Measurements from ENCODE around the gene CCL17.
"Not testable (repeated sequence)": the region's sequence is repeated elsewhere in the genome, so short reads cannot be mapped to it uniquely, and the experiment has no call there.

The CCL17 gene

GRCh38 chr16:57367116-57367752 is 37.3 kb upstream of the CCL17 start:
- no peak overlapping the region for H3K27ac ChIP-seq (ENCODE audit: low read depth, low read length)
- H3K79me2 ChIP-seq (ENCODE audit: control insufficient read depth, insufficient read depth, low read length, unreplicated experiment): no peaks in the 10 kb centered on the region
- peaks cover 11% of the 10 kb centered on the region; the same call in 1 of the 2 replicates for H3K27me3 ChIP-seq (ENCODE audit: insufficient read depth, low read length)
- no peak overlapping the region for H2AFZ ChIP-seq (ENCODE audit: low read length, unreplicated experiment)
- no peaks in the 10 kb centered on the region for H3K4me1 ChIP-seq (ENCODE audit: control insufficient read depth, insufficient read depth, low read length, unreplicated experiment)
- no peak overlapping the region for H3K4me3 ChIP-seq (ENCODE audit: low read depth, low read length)
- no peaks in the 10 kb centered on the region for H3K36me3 ChIP-seq (ENCODE audit: insufficient read depth, low read length)

DNA sequence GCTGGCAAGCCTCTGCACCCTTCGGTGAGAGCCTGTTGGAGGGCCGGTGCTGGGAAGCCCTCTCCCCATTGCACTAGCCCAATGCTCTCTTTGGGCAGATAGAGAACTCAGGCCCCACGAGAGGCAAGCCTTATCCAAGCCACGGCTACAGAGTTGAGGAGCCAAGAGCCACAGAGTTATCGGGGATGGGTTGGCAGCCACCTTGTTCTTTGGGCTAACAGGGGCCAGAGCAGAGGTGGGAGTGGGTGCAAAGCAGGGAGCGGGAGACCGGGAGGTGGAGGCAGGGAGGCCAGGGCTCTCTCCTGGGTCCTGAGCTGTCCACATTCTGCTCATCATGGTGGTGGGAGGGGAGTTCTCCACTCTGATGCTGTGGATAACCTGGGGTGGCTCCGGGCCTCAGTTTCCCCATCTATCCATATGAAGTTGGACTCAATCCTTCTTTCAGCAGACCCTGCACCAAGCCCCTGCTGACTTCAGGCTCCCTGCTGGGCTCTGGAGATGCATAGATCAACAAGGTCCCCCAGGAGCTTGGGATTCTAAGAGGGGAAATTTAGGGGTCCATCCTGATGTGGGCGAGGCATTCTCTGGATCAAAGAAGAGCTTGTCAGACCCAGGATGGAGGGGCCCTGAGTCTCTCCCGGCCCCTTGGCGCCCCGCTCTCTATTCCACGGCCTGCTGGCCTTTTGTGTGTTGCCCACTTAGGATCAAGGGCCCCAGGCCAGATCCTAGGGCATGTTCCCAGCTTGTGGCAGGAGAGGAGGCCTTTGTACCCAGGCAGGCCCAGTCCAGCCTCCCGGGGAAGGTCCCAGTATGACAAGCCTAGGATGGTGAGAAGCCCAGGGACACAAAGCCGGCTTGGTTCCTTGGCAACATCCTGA is 32.8 kb upstream of the CCL17 start:
- no peaks in the 10 kb centered on the region for H3K4me1 ChIP-seq (ENCODE audit: control insufficient read depth, insufficient read depth, low read length, unreplicated experiment)
- no peak overlapping the region for H3K4me3 ChIP-seq (ENCODE audit: low read depth, low read length)
- no peaks in the 10 kb centered on the region for H3K79me2 ChIP-seq (ENCODE audit: control insufficient read depth, insufficient read depth, low read length, unreplicated experiment)
- H3K27me3 ChIP-seq (ENCODE audit: insufficient read depth, low read length): peaks cover 20% of the 10 kb centered on the region; the same call in 1 of the 2 replicates
- no peak overlapping the region for H2AFZ ChIP-seq (ENCODE audit: low read length, unreplicated experiment)
- H3K36me3 ChIP-seq (ENCODE audit: insufficient read depth, low read length): no peaks in the 10 kb centered on the region
- H3K27ac ChIP-seq (ENCODE audit: low read depth, low read length): no peak overlapping the region

- H3K36me3 ChIP-seq (ENCODE audit: insufficient read depth, low read length): no peaks in the 10 kb centered on the region
- no peak within 1 kb of the TSS for H3K4me3 ChIP-seq (ENCODE audit: low read depth, low read length)
- no peak within 1 kb of the TSS for H2AFZ ChIP-seq (ENCODE audit: low read length, unreplicated experiment)
- H3K27ac ChIP-seq (ENCODE audit: low read depth, low read length): no peak within 1 kb of the TSS
- H3K79me2 ChIP-seq (ENCODE audit: control insufficient read depth, insufficient read depth, low read length, unreplicated experiment): no peaks in the 10 kb centered on the region
- no peaks in the 10 kb centered on the region for H3K4me1 ChIP-seq (ENCODE audit: control insufficient read depth, insufficient read depth, low read length, unreplicated experiment)
- peaks cover 20% of the 10 kb centered on the region; the same call in 1 of the 2 replicates for H3K27me3 ChIP-seq (ENCODE audit: insufficient read depth, low read length)
Observed at GRCh38 chr16:57372372-57373116, 32.0 kb upstream of the CCL17 start, which contains the start of gene CX3CL1. TSS of gene CX3CL1 (plus strand) at chr16:57372490. CDS start at chr16:57372569, 79 bp downstream.

DNA sequence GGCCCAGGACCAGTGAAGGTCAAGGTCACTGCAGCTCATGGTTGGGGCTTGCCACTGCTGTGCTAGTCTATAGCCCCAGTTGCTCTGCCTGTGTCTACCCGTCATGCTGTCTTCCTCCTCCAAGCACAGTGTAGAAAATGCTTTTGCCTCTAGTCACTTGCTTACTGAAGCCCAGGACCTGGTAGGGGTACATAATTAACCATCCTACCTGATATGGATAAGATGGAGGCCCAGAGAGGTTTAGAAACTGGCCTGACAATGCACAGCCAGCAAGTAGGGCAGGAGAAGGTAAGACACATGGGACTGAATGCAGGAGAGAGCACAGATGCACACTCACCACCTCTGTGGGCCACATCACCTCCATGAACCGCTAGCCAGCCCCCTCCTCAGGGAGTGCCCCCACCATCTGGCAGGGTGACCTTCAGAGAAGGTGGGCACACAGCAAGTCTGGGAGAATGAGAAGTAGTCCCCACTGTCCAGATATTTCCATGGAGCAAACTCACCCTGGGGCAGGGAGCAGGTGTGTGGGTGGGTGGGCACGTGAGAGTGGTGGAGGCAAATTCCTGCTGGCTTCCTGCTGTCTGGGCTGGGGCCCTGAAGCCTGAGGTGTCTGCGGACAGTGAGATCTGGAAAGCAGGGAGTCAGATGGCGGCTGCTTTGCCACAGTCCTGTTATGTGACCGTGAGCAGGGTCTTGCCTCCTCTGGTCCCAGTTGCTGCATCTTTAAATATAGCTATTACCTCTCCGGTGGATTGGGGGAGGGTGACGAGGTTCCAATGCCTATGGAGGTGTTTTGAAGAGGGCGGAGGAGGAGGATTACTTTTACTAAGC is 31.2 kb upstream of the CCL17 start:
- Histone ChIP-seq H3K4me1 (ENCODE audit: control insufficient read depth, insufficient read depth, low read length, unreplicated experiment) (no peaks in the 10 kb centered on the region), H3K27me3 (ENCODE audit: insufficient read depth, low read length) (peaks cover 20% of the 10 kb centered on the region; the same call in 1 of the 2 replicates)

DNA sequence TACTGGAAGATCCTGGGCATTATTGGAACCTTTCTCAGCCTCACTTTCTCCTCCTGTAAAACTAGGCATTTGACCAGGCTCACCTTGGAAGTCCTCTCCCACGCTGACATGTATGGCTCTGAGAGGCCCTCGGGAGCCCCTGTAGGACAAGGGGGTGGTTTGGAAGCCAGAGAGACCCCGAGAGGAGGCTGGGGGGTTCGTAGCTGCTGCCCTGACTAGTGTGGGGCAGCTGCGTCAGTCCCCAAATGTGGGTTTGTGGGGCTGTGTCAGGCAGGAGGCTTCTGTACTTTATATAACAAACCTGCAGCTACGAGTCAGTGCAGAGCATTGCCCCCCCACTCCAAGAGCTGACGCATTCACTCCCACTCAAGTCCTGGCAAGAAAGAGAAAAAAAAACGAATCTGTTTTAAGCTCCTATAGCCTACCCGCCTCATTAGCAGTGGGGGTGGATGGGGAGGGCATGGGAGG is 30.5 kb upstream of the CCL17 start:
- Histone ChIP-seq H3K36me3 (ENCODE audit: insufficient read depth, low read length) (no peaks in the 10 kb centered on the region), H3K79me2 (ENCODE audit: control insufficient read depth, insufficient read depth, low read length, unreplicated experiment) (no peaks in the 10 kb centered on the region), H2AFZ (ENCODE audit: low read length, unreplicated experiment) (no peak overlapping the region), H3K4me1 (ENCODE audit: control insufficient read depth, insufficient read depth, low read length, unreplicated experiment) (no peaks in the 10 kb centered on the region), H3K27me3 (ENCODE audit: insufficient read depth, low read length) (peaks cover 20% of the 10 kb centered on the region; the same call in 1 of the 2 replicates), H3K27ac (ENCODE audit: low read depth, low read length) (no peak overlapping the region), H3K4me3 (ENCODE audit: low read depth, low read length) (no peak overlapping the region)

More for the DNA sequence above, 31.2 kb upstream of the CCL17 start:
- no peaks in the 10 kb centered on the region for H3K79me2 ChIP-seq (ENCODE audit: control insufficient read depth, insufficient read depth, low read length, unreplicated experiment)
- no peak overlapping the region for H2AFZ ChIP-seq (ENCODE audit: low read length, unreplicated experiment)
- no peak overlapping the region for H3K27ac ChIP-seq (ENCODE audit: low read depth, low read length)
- no peak overlapping the region for H3K4me3 ChIP-seq (ENCODE audit: low read depth, low read length)
- no peaks in the 10 kb centered on the region for H3K36me3 ChIP-seq (ENCODE audit: insufficient read depth, low read length)

DNA sequence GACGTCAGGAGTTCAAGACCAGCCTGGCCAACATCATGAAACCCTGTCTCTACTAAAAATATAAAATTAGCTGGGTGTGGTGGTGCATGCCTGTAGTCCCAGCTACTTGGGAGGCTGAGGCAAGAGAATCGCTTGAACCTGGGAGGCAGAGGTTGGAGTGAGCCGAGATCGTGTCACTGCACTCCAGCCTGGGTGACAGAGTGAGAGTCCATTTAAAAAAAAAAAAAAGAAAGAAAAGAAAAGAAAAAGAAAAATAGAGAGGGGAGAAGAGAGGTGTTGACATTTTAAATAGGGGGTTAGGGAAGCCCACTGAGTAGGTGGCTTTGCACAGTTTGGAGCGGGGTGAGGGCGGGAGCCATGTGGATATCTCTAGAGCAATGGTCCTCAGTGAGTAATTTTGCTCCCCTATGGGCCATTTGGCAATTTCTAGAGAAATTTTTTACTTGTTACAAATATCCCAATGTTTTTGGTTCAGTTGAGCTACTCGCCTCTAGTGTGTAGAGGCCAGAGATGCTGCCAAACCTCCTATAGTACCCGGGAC is 29.6 kb upstream of the CCL17 start:
- H3K27me3 ChIP-seq (ENCODE audit: insufficient read depth, low read length): peaks cover 20% of the 10 kb centered on the region; the same call in 1 of the 2 replicates
- not testable (repeated sequence) for H3K4me3 ChIP-seq (ENCODE audit: low read depth, low read length); H3K79me2 ChIP-seq (ENCODE audit: control insufficient read depth, insufficient read depth, low read length, unreplicated experiment); H3K4me1 ChIP-seq (ENCODE audit: control insufficient read depth, insufficient read depth, low read length, unreplicated experiment); H3K36me3 ChIP-seq (ENCODE audit: insufficient read depth, low read length); H2AFZ ChIP-seq (ENCODE audit: low read length, unreplicated experiment); H3K27ac ChIP-seq (ENCODE audit: low read depth, low read length)

DNA sequence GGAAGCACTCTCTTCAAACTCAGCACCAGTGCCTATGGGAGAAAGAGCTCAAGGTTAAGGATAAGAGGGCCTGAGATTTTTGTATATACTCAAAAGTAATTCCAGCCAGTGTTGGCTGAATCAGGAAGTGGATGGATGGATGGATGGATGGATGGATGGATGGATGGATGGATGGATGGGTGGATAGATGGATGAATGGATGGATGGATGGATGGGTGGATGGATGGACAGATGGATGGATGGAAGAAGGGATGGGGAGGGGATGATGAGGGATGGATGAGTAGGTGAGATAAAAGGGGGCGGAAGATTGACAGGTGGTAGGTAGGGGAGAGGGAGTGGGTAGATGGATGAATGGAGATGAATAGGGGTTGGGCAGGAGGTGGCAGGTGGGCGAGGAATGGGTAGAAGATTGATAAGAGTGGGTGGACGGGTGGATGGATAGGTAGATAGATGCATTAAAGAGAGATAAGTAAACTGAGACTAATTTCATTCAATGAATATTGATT is 28.2 kb upstream of the CCL17 start:
- Histone ChIP-seq H3K79me2 (ENCODE audit: control insufficient read depth, insufficient read depth, low read length, unreplicated experiment) (no peaks in the 10 kb centered on the region), H2AFZ (ENCODE audit: low read length, unreplicated experiment) (no peak overlapping the region), H3K27me3 (ENCODE audit: insufficient read depth, low read length) (peaks cover 20% of the 10 kb centered on the region; the same call in 1 of the 2 replicates), H3K36me3 (ENCODE audit: insufficient read depth, low read length) (no peaks in the 10 kb centered on the region), H3K4me1 (ENCODE audit: control insufficient read depth, insufficient read depth, low read length, unreplicated experiment) (no peaks in the 10 kb centered on the region), H3K4me3 (ENCODE audit: low read depth, low read length) (no peak overlapping the region), H3K27ac (ENCODE audit: low read depth, low read length) (no peak overlapping the region)

DNA sequence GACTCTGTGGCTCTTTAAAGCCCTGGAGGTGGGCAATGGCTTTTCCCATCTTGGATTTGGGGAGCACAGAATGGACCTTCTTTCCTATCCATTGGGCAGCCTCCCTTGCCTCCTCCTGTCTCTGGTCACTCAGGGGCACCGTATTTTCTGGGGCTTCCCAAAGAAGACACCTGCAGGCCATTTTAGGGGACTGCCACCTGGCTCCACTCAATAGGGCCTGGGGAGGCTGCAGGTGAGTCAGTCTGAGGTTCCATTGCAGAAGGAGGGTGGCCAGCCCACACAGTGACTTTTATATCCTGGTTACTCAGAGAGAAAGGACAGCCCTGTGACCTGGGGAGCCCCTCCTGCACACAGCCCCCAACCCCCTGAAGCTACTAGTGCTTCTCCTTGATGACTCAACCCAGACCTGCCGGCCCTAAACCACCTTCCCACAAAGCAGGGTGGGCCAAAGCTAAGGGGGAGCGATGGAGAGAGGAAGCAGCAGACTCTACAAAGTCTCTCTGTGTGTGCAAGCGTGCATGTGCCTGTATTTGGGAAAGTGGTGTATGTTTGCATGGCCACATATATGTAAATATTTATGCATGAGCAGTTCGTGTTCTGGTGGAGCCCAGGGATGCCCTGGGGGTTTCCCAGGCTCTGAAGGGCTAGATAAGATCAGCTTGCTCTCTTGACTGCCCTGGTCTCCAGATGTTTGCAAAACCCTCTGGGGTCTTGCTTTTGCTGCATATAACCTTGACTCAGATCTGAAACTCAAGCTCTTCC is 27.3 kb upstream of the CCL17 start:
- H3K36me3 ChIP-seq (ENCODE audit: insufficient read depth, low read length): no peaks in the 10 kb centered on the region
- H3K4me3 ChIP-seq (ENCODE audit: low read depth, low read length): no peak overlapping the region
- H3K27me3 ChIP-seq (ENCODE audit: insufficient read depth, low read length): peaks cover 16% of the 10 kb centered on the region; the same call in 1 of the 2 replicates
- H3K79me2 ChIP-seq (ENCODE audit: control insufficient read depth, insufficient read depth, low read length, unreplicated experiment): no peaks in the 10 kb centered on the region
- no peak overlapping the region for H2AFZ ChIP-seq (ENCODE audit: low read length, unreplicated experiment)
- no peaks in the 10 kb centered on the region for H3K4me1 ChIP-seq (ENCODE audit: control insufficient read depth, insufficient read depth, low read length, unreplicated experiment)
- H3K27ac ChIP-seq (ENCODE audit: low read depth, low read length): no peak overlapping the region

DNA sequence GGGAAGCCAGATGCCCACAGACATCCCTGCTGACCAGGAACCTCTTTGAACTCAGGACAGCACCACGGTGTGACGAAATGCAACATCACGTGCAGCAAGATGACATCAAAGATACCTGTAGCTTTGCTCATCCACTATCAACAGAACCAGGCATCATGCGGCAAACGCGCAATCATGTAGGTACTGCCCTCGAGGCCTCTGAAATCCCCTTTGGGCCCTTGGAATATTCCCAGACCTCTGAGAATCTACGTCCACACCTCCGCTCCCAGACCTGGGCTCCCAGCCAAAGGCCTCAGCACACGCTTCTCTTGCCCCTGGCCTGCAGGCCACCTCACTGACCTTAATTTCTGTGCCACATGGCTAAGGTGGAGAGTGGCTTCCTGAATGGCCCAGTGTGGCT is 25.0 kb upstream of the CCL17 start:
- no peaks in the 10 kb centered on the region for H3K79me2 ChIP-seq (ENCODE audit: control insufficient read depth, insufficient read depth, low read length, unreplicated experiment)
- no peaks in the 10 kb centered on the region for H3K36me3 ChIP-seq (ENCODE audit: insufficient read depth, low read length)
- H3K27me3 ChIP-seq (ENCODE audit: insufficient read depth, low read length): no peaks in the 10 kb centered on the region
- no peaks in the 10 kb centered on the region for H3K4me1 ChIP-seq (ENCODE audit: control insufficient read depth, insufficient read depth, low read length, unreplicated experiment)
- no peak overlapping the region for H2AFZ ChIP-seq (ENCODE audit: low read length, unreplicated experiment)
- H3K27ac ChIP-seq (ENCODE audit: low read depth, low read length): no peak overlapping the region
- H3K4me3 ChIP-seq (ENCODE audit: low read depth, low read length): no peak overlapping the region

All from ACC112 (cell line).